Heart right ventricle (tissue), 16 donors: ENCODE data around the gene PRMT7. TPM values are rescaled to one million over a fixed set of nuclear protein-coding genes. Genes with fewer than 3 reads are reported as not detected.

ENCODE experiments used
- ATAC-seq, 8 donors: fragments of 200-7000 bp; cut with Tn5 transposase; one replicate each; pipeline ENCODE4 v1.9.1; 2020; ENCODE audit warnings: mild to moderate bottlenecking in 8 of 8, moderate library complexity in 8 of 8, moderate number of reproducible peaks in 1 of 8
- DNase-seq, 2 donors: peaks; one replicate each; pipeline ENCODE4 v3.0.0-alpha.2; 2020
- H3K27ac ChIP-seq, 10 donors: fragments of 200-600 bp; sonication (generic) in 2 of 10; one replicate each; pipeline versions ENCODE4 v1.5.0 to v1.8.0; 2020 to 2022; ENCODE audit warnings: mild to moderate bottlenecking in 3 of 10
- H3K27me3 ChIP-seq, 7 donors: fragments of 200-600 bp; one replicate each; pipeline ENCODE4 v1.8.0; 2021 to 2022; ENCODE audit warnings: mild to moderate bottlenecking in 2 of 7
- H3K36me3 ChIP-seq, 9 donors: fragments of 200-600 bp; sonication (generic) in 1 of 9; one replicate each; pipeline versions ENCODE4 v1.5.0 to v1.8.0; 2020 to 2022; ENCODE audit warnings: mild to moderate bottlenecking in 2 of 9
- H3K4me1 ChIP-seq, 9 donors: fragments of 200-600 bp; sonication (generic) in 1 of 9; one replicate each; pipeline versions ENCODE4 v1.5.0 to v1.8.0; 2020 to 2022; ENCODE audit warnings: mild to moderate bottlenecking in 4 of 9
- H3K4me3 ChIP-seq, 10 donors: fragments of 200-600 bp; sonication (generic) in 2 of 10; one replicate each; pipeline versions ENCODE4 v1.5.0 to v1.8.0; 2020 to 2022; ENCODE audit warnings: mild to moderate bottlenecking in 7 of 10, moderate library complexity in 2 of 10
- H3K9me3 ChIP-seq, 11 donors: fragments of 200-600 bp in 10 of 11; sonication (generic) in 2 of 11; one replicate each; pipeline versions ENCODE4 v1.5.0 to v1.8.0; 2013 to 2022; ENCODE audit warnings: mild to moderate bottlenecking in 2 of 11, control low read depth in 1 of 11, moderate library complexity in 1 of 11
- CTCF ChIP-seq, 9 donors: fragments of 200-600 bp; sonication (generic) in 2 of 9; IDR thresholded peaks; one replicate each; pipeline versions ENCODE4 v1.5.0 to v1.8.0; 2021 to 2022; ENCODE audit warnings: antibody characterized with exemption in 9 of 9, mild to moderate bottlenecking in 5 of 9, moderate library complexity in 1 of 9
- WGBS, 2 donors: extraction: QIAGEN DNeasy Blood & Tissue Kit; methylation state at CpG; one replicate each; pipeline ENCODE4 v1.1.7; 2013; ENCODE audit warnings: inconsistent platforms in 1 of 2; 5-methylcytosine and 5-hydroxymethylcytosine counted together
- intact Hi-C, 10 donors: fragments of 100-400 bp; cut with DNase I; formaldehyde crosslinking; loops; one replicate each; pipeline versions ENCODE4 v1.11.1 to v1.14.2; 2022
- polyA plus RNA-seq, 2 donors: library from polyadenylated mRNA; stranded (reverse); fragments of 200-250 nt; gene quantifications; one replicate each; pipeline ENCODE4 v1.2.3, GENCODE V29; 2013
- total RNA-seq, 10 donors: library from RNA; stranded (reverse); fragmentation: NEBNext Ultra II Directional in 3 of 10; extraction: Animal tissue kit (Norgen Biotek cat#: 25700) in 3 of 10; gene quantifications; one replicate each; pipeline versions ENCODE4 v1.2.1 to v1.2.4, GENCODE V29; 2021 to 2023
- donor health status: Arrhythmogenic right ventricular cardiomyopathy.
- donor health status: ischemic (EF 13 %, LVEDD 7.1; RV severe dilation, severe dysfunction).
- donor health status: healthy with polysubstance abuse.
- donor health status: DM: no; HTN: yes; CAD: no.
- donor health status: DM: no; HTN: no; CAD: no.
- donor health status: ischemic (EF 25% LVEDD 6.9; RV normal size, moderate dysfunction).
- donor health status: ischemic (EF 25% LVEDD 5.7; RV mildly dilated, moderate dysfunction).
- donor health status: healthy.
- donor health status: DM: yes; HTN: yes; CAD: no.
- donor health status: Ischemic cardiomyopathy.
- donor health status: ischemic (EF 35%, LVEDD 5.7; RV mildly dilated, moderate dysfunction).
- donor health status: nonischemic (EF 11% LVEDD 7.7; RV severe dilation, severe dysfunction).
- donor health status: DM: yes; HTN: yes; CAD: no.
- donor health status: PGD.
- donor health status: ischemic (EF 29% LVEDD 5.4; RV normal size, mild dysfunction).
- donor health status: nonischemic (EF 23%, LVEDD 6.1; RV moderate dilation, normal function).

Gene PRMT7
- total and polyA plus RNA-seq, 12 donors, result 18.1 to 57.8 (median 30.7) TPM

DNA sequence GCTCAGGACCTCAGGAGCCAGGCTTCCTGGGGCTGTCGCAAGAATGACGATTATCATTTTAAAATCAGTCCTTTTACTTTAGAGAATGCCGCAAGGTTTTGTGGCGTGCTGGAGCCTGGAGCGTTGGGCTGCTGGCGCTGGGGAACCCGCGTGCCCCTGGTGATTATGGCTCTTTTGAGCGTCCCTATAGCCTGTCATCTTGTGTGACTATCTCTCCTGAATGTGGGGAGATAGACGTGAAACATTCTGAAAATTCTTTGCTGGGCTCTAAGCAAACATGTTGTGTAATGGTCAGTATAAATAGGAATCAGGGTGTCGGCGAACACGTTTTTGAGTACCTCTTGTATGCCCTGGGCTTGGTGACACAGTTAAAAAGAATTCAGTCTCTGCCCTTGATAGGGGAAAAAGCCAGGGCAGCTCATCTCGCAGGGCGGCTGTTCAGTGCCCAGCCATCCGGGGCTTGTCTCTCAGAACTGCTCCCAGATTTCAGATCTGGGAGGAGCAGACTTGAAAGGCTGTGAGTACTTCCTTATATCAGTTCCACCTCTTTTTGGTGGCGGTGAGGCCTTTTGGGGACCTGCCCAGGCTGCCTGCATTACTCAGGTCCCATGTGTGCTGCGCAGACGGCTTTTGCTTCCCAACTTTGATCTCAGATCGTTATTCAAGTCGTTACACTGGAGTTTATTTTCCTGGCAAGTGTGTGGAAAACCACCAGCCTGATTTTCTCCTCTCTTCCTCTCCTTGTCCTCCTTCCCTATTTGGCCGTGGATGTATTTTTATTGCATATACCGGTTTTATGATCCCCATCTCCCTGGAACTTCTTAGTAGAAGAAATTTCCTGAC lies 45.5 kb upstream of the PRMT7 start:
- WGBS, 2 donors, result 4 to 5% methylated on average over 23 of the region's 23 CpGs
- intact Hi-C loops, result loop anchor here in 3 of 10 donors (2.0 kb wide), 2 partner anchors 20 to 46 kb away; partner anchors contain the start of genes PRMT7 (in 2 of the 3) and SLC7A6OS (in 2 of the 3)
- peak; percentile 41 to 81 (median 74) for ATAC-seq

DNA sequence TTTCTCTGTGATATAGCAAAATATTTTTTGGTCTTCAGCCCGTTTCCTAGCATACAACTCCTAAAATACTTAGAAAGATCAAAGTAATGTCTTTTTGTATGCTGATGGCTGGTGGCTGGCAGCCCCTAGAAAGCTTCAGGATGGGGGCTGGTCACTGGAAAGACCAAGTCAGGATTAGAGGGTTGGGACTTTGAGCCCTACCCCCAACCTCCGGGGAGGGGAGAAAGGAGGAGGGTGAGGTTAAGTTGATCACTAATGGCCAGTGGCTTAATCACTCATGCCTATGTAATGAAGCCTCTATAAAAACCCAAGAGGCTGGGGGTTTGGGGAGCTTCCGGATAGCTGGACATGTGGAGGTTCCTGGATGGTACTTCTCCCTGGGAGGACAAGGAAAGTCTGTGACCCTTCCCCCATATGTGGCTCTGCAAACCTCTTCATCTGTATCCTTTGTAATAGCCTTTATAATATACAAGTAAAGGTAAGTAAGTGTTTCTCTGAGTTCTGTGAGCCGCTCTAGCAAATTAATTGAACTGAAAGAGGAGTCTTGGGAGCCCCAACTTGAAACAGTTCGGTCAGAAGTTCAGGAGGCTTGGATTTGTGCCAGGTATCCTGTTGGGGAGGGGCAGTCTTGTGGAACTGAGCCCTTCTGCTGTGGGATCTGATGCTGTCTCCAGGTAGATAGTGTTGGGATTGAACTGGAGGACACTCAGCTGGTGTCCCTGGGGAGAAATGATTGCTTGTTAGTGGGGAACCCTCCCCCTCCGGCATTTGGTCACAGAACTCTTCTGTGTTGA lies 43.0 kb upstream of the PRMT7 start:
- Histone ChIP-seq H3K36me3 (peaks cover 0 to 35% (median 0%) of the 10 kb centered on the region in 9 donors), H3K9me3 (no peaks in the 10 kb centered on the region), H3K4me3 (no peak overlapping the region), H3K27ac (peak overlapping the region in 8 of 10 donors; percentile 7 to 99 (median 98)), H3K4me1 (peaks cover 4 to 82% (median 55%) of the 10 kb centered on the region in 9 donors), H3K27me3 (no peaks in the 10 kb centered on the region)
- TF ChIP-seq CTCF (IDR thresholded peaks at IDR 0.05), result no peak
- no peak for DNase-seq
- 62 to 69% methylated on average over 6 of the region's 6 CpGs for WGBS, 2 donors
- intact Hi-C loops, result no loop called here
- ATAC-seq, result no peak

More for the DNA sequence above, 45.5 kb upstream of the PRMT7 start:
- DNase-seq, result peak; percentile 39 to 58
- H3K36me3 ChIP-seq, result peaks cover 0 to 21% (median 5%) of the 10 kb centered on the region in 9 donors
- peak overlapping the region; percentile 67 to 98 (median 92) for H3K4me3 ChIP-seq
- H3K27ac ChIP-seq, result peak overlapping the region; percentile 96 to 99 (median 98)
- peaks cover 4 to 81% (median 46%) of the 10 kb centered on the region in 9 donors for H3K4me1 ChIP-seq
- H3K27me3 ChIP-seq, result no peaks in the 10 kb centered on the region
- no peak for TF ChIP-seq CTCF (IDR thresholded peaks at IDR 0.05)
- H3K9me3 ChIP-seq, result no peaks in the 10 kb centered on the region

DNA sequence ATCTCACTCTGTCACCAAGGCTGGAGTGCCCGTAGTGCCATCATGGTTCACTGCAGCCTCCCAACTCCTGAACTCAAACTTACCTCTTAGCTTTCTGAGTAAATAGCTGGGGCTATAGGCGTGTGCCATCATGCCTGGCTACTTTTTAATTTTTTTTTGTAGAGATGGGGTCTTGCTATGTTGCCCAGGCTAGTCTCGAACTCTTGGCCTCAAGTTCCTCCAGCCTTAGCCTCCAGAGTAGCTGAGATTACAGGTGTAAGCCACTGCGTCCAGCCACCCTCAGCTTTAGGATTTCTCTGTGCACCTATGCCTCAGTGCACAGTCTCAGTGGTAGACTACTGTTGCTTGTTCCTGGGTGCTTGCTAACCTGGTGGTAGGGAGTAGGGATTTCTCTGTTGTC lies 41.0 kb upstream of the PRMT7 start:
- Histone ChIP-seq H3K4me3 (no peak overlapping the region), H3K27ac (peak overlapping the region in 3 of 10 donors; percentile 2 to 99 (median 39)), H3K27me3 (no peaks in the 10 kb centered on the region), H3K36me3 (peaks cover 0 to 53% (median 6%) of the 10 kb centered on the region in 9 donors), H3K4me1 (peaks cover 4 to 94% (median 62%) of the 10 kb centered on the region in 9 donors), H3K9me3 (no peaks in the 10 kb centered on the region)
- no peak for DNase-seq
- intact Hi-C loops, result no loop called here
- TF ChIP-seq CTCF (IDR thresholded peaks at IDR 0.05), result no peak
- 97% methylated on average over 4 of the region's 4 CpGs for WGBS, 2 donors
- no peak for ATAC-seq

- no peak for TF ChIP-seq CTCF (IDR thresholded peaks at IDR 0.05)
- DNase-seq, result no peak
- H3K4me1 ChIP-seq, result peaks cover 4 to 90% (median 60%) of the 10 kb centered on the region in 9 donors
- no peak for ATAC-seq
- no peaks in the 10 kb centered on the region for H3K27me3 ChIP-seq
- intact Hi-C loops, result no loop called here
- peak overlapping the region in 3 of 10 donors; percentile 2 to 39 (median 30) for H3K27ac ChIP-seq
- no peaks in the 10 kb centered on the region for H3K9me3 ChIP-seq
- H3K36me3 ChIP-seq, result peaks cover 0 to 59% (median 8%) of the 10 kb centered on the region in 9 donors
- WGBS, 2 donors, result 0 to 62% methylated on average over 1 of the region's 1 CpG
- no peak overlapping the region for H3K4me3 ChIP-seq
Measured at GRCh38 chr16:68270353-68270752, 40.5 kb upstream of the PRMT7 start.
